Measurements from ENCODE around the gene C2.

Gene C2

GRCh38 chr6:31935823-31936222 is 8.3 kb downstream of the C2 start:
- H3K4me3 ChIP-seq (ENCODE audit: low read depth, low read length): no peak overlapping the region
- no peak for TF ChIP-seq CTCF (IDR thresholded peaks at IDR 0.05; ENCODE audit: low read depth, low read length, missing control alignments)
- DNase-seq (ENCODE audit: low read depth): no peak

- DNase-seq (ENCODE audit: low read depth): no peak
Measured at GRCh38 chr6:31940256-31940664, 12.7 kb downstream of the C2 start.

GRCh38 chr6:31943742-31944141 is 16.2 kb downstream of the C2 start:
- DNase-seq (ENCODE audit: low read depth): no peak
- no peak overlapping the region for H3K4me3 ChIP-seq (ENCODE audit: low read depth, low read length)
- TF ChIP-seq CTCF (IDR thresholded peaks at IDR 0.05; ENCODE audit: low read depth, low read length, missing control alignments): no peak

More at GRCh38 chr6:31940256-31940664, 12.7 kb downstream of the C2 start:
- TF ChIP-seq CTCF (IDR thresholded peaks at IDR 0.05; ENCODE audit: low read depth, low read length, missing control alignments): peak; percentile 3
- no peak overlapping the region for H3K4me3 ChIP-seq (ENCODE audit: low read depth, low read length)

GRCh38 chr6:31945154-31945506 is 17.6 kb downstream of the C2 start:
- DNase-seq (ENCODE audit: low read depth): no peak
- TF ChIP-seq CTCF (IDR thresholded peaks at IDR 0.05; ENCODE audit: low read depth, low read length, missing control alignments): no peak
- H3K4me3 ChIP-seq (ENCODE audit: low read depth, low read length): no peak overlapping the region

GRCh38 chr6:31945507-31946369 is 18.2 kb downstream of the C2 start, which contains the start of gene CFB:
TSS of gene CFB (plus strand) at chr6:31946095. CDS start at chr6:31946222, 127 bp downstream.
- no peak within 1 kb of the TSS for H3K4me3 ChIP-seq (ENCODE audit: low read depth, low read length)
- no peak for DNase-seq (ENCODE audit: low read depth)
- TF ChIP-seq CTCF (IDR thresholded peaks at IDR 0.05; ENCODE audit: low read depth, low read length, missing control alignments): no peak

- no peak for TF ChIP-seq CTCF (IDR thresholded peaks at IDR 0.05; ENCODE audit: low read depth, low read length, missing control alignments)
- no peak overlapping the region for H3K4me3 ChIP-seq (ENCODE audit: low read depth, low read length)
- no peak for DNase-seq (ENCODE audit: low read depth)
Measured at GRCh38 chr6:31946370-31946885, 18.9 kb downstream of the C2 start.

Data from GM12864 (cell line).